Measurements from ENCODE around the gene TTC21A.

DNA sequence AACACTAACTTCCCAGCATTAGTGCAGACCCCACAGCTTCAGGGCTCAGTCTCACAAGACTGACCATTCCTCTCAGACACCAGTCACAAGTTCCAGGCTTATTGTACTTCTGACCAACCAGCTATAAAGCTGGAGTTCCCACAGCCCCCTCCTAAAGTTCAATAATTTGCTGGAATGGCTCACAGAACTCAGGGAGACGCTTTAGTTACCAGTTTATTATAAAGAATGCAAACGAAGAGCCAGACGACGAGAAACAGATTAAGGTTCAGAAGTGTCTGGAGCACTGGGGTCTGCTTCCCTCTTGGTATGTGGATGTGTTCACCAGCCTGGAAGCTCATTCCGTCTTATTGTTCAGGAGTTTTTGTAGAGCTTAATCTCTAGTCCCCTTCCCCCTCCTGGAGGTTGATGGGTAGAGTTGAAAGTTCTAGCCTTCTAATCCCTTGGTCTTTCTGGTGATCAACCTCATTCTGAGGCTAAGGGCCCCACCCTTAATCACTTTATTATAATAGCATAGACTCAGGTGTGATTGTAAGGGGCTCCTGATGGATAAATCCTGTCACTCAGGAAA is 50.8 kb downstream of the TTC21A start:
- TF ChIP-seq, protein P1, sequence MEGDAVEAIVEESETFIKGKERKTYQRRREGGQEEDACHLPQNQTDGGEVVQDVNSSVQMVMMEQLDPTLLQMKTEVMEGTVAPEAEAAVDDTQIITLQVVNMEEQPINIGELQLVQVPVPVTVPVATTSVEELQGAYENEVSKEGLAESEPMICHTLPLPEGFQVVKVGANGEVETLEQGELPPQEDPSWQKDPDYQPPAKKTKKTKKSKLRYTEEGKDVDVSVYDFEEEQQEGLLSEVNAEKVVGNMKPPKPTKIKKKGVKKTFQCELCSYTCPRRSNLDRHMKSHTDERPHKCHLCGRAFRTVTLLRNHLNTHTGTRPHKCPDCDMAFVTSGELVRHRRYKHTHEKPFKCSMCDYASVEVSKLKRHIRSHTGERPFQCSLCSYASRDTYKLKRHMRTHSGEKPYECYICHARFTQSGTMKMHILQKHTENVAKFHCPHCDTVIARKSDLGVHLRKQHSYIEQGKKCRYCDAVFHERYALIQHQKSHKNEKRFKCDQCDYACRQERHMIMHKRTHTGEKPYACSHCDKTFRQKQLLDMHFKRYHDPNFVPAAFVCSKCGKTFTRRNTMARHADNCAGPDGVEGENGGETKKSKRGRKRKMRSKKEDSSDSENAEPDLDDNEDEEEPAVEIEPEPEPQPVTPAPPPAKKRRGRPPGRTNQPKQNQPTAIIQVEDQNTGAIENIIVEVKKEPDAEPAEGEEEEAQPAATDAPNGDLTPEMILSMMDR (conservative IDR thresholded peaks at IDR 0.05): no peak
- TF ChIP-seq EZH2 (IDR thresholded peaks at IDR 0.05; ENCODE audit: low read depth): no peak

All from PC-9 (cell line).